Endodermal cell (in vitro differentiated cells): ENCODE data around the gene FADS1. TPM values are rescaled to one million over a fixed set of nuclear protein-coding genes. Genes with fewer than 3 reads are reported as not detected.
A peak's percentile ranks its signal among the peaks of the same experiment; 100 is the strongest.

Experiments
- DNase-seq: peaks from one replicate; pipeline ENCODE4 v3.0.0-alpha.2; 2017
- H3K27ac ChIP-seq: 2 replicates; pipeline ENCODE4 v1.5.1; 2013; ENCODE audit warnings: mild to moderate bottlenecking, low read depth, low read length, moderate library complexity
- H3K27me3 ChIP-seq: 2 replicates; pipeline ENCODE4 v1.6.1; 2013; ENCODE audit warnings: mild to moderate bottlenecking, low read length, moderate library complexity; ENCODE audit not compliant: insufficient read depth, control insufficient read depth, poor library complexity, severe bottlenecking
- H3K36me3 ChIP-seq: 2 replicates; pipeline ENCODE4 v1.7.0; 2013; ENCODE audit warnings: mild to moderate bottlenecking, low read length, moderate library complexity; ENCODE audit not compliant: control insufficient read depth, insufficient read depth
- H3K4me1 ChIP-seq: one replicate; pipeline ENCODE4 v1.7.0; 2013; ENCODE audit warnings: low read length; ENCODE audit not compliant: control insufficient read depth, insufficient read depth
- H3K4me3 ChIP-seq: 2 replicates; pipeline ENCODE4 v1.5.1; 2013; ENCODE audit warnings: mild to moderate bottlenecking, low read length, moderate library complexity
- H3K9ac ChIP-seq: 2 replicates; pipeline ENCODE4 v1.6.1; 2013; ENCODE audit warnings: mild to moderate bottlenecking, low read length, moderate library complexity; ENCODE audit not compliant: poor library complexity, severe bottlenecking; ENCODE audit errors: extremely low read depth
- H3K9me3 ChIP-seq: 2 replicates; pipeline ENCODE4 v1.6.1; 2013; ENCODE audit warnings: mild to moderate bottlenecking, low read length, moderate library complexity; ENCODE audit not compliant: control insufficient read depth
- H3K27ac Mint-ChIP-seq: 2 replicates; pipeline ENCODE4 v1.8.0; 2020; ENCODE audit warnings: mixed read lengths
- H3K27me3 Mint-ChIP-seq: 2 replicates; pipeline ENCODE4 v1.8.0; 2021; ENCODE audit warnings: mild to moderate bottlenecking, mixed read lengths; ENCODE audit not compliant: insufficient read depth
- H3K36me3 Mint-ChIP-seq: 2 replicates; pipeline ENCODE4 v1.8.0; 2020; ENCODE audit warnings: low read depth, mixed read lengths
- H3K4me1 Mint-ChIP-seq: 2 replicates; pipeline ENCODE4 v1.8.0; 2020; ENCODE audit warnings: mixed read lengths
- H3K4me3 Mint-ChIP-seq: 2 replicates; pipeline ENCODE4 v1.8.0; 2020; ENCODE audit warnings: mild to moderate bottlenecking, moderate library complexity, mixed read lengths
- H3K9me3 Mint-ChIP-seq: 2 replicates; pipeline ENCODE4 v1.8.0; 2020; ENCODE audit warnings: mild to moderate bottlenecking, mixed read lengths
- CTCF ChIP-seq: fragments of 200-600 bp; sonication (generic); conservative IDR thresholded peaks from 2 replicates; pipeline ENCODE4 v1.5.0; 2021; ENCODE audit warnings: antibody characterized with exemption, mild to moderate bottlenecking
- WGBS, 2 experiments: methylation state at CpG; one replicate each; pipeline versions ENCODE4 v1.1.5 to v1.1.7; 2013; ENCODE audit warnings: missing lambda C conversion rate in 2 of 2, mixed read lengths in 1 of 2; ENCODE audit not compliant: insufficient coverage in 1 of 2, insufficient read length in 1 of 2; 5-methylcytosine and 5-hydroxymethylcytosine counted together
- total RNA-seq, 2 donors: library from RNA; stranded (reverse); fragmentation: NEBNext Ultra II Directional in 1 of 2; extraction: Animal tissue kit (Norgen Biotek cat#: 25700) in 1 of 2; gene quantifications; 2 replicates in 1 of 2; 3 replicates in 1 of 2; pipeline ENCODE4 v1.2.1, GENCODE V29; 2021

FADS1 gene
- total RNA-seq, 2 donors from 2014 or later = 127 to 138 TPM

- Histone ChIP-seq H3K27me3 (no peaks in the 10 kb centered on the region), H3K4me3 (peak overlapping the region; percentile 92), H3K4me1 (no peaks in the 10 kb centered on the region), H3K27ac (peak overlapping the region; percentile 93), H3K9me3 (no peaks in the 10 kb centered on the region), H3K9ac (no peak overlapping the region), H3K36me3 (peaks cover 40% of the 10 kb centered on the region)
- H3K36me3 Mint-ChIP-seq = peaks cover 47% of the 10 kb centered on the region
- H3K4me1 Mint-ChIP-seq = peaks cover 11% of the 10 kb centered on the region
- peak overlapping the region; percentile 95 for H3K4me3 Mint-ChIP-seq
- peak overlapping the region; percentile 97 for H3K27ac Mint-ChIP-seq
- TF ChIP-seq CTCF = no peak
- peak; percentile 79 for DNase-seq
- peaks cover 4% of the 10 kb centered on the region for H3K9me3 Mint-ChIP-seq
- 83 to 85% methylated on average over 13 to 16 of the region's 16 CpGs for WGBS, 2 experiments
- no peaks in the 10 kb centered on the region for H3K27me3 Mint-ChIP-seq
Measured at GRCh38 chr11:61814247-61814957, 2.4 kb downstream of the FADS1 start.

GRCh38 chr11:61812736-61813411 lies 3.9 kb downstream of the FADS1 start:
- no peaks in the 10 kb centered on the region for H3K27me3 ChIP-seq
- WGBS, 2 experiments = 96 to 100% methylated on average over 4 of the region's 4 CpGs
- DNase-seq = no peak
- no peaks in the 10 kb centered on the region for H3K4me1 ChIP-seq
- H3K4me3 ChIP-seq = no peak overlapping the region
- Mint-ChIP-seq H3K36me3 (peaks cover 60% of the 10 kb centered on the region), H3K9me3 (peaks cover 4% of the 10 kb centered on the region), H3K4me3 (no peak overlapping the region), H3K4me1 (peaks cover 10% of the 10 kb centered on the region), H3K27ac (no peak overlapping the region), H3K27me3 (no peaks in the 10 kb centered on the region)
- no peak overlapping the region for H3K9ac ChIP-seq
- H3K27ac ChIP-seq = no peak overlapping the region
- TF ChIP-seq CTCF = no peak
- H3K36me3 ChIP-seq = peaks cover 56% of the 10 kb centered on the region
- H3K9me3 ChIP-seq = no peaks in the 10 kb centered on the region

- Mint-ChIP-seq H3K36me3 (peaks cover 70% of the 10 kb centered on the region), H3K9me3 (peaks cover 4% of the 10 kb centered on the region), H3K27me3 (no peaks in the 10 kb centered on the region), H3K4me3 (no peak overlapping the region), H3K27ac (no peak overlapping the region), H3K4me1 (peaks cover 4% of the 10 kb centered on the region)
- no peak for TF ChIP-seq CTCF
- H3K9ac ChIP-seq = no peak overlapping the region
- H3K9me3 ChIP-seq = no peaks in the 10 kb centered on the region
- no peak overlapping the region for H3K27ac ChIP-seq
- no peaks in the 10 kb centered on the region for H3K4me1 ChIP-seq
- WGBS, 2 experiments = 94 to 96% methylated on average over 5 of the region's 5 CpGs
- peaks cover 65% of the 10 kb centered on the region for H3K36me3 ChIP-seq
- H3K27me3 ChIP-seq = no peaks in the 10 kb centered on the region
- no peak for DNase-seq
- no peak overlapping the region for H3K4me3 ChIP-seq
Measured at GRCh38 chr11:61811831-61812230, 5.0 kb downstream of the FADS1 start.
